Urinary bladder (tissue), 4 donors: ENCODE measurements around the gene NMRK1. TPM values are rescaled to one million over a fixed set of nuclear protein-coding genes. Genes with fewer than 3 reads are reported as not detected.
A peak's percentile ranks its signal among the peaks of the same experiment; 100 is the strongest.

Experiments
- DNase-seq: peaks from one replicate; pipeline ENCODE4 v3.0.0-alpha.2; 2015; ENCODE audit errors: extremely low spot score
- H3K27ac ChIP-seq: one replicate; pipeline ENCODE4 v1.5.1; 2013; ENCODE audit warnings: low read depth, mild to moderate bottlenecking, moderate library complexity
- H3K36me3 ChIP-seq: one replicate; pipeline ENCODE4 v1.6.1; 2013; ENCODE audit warnings: mild to moderate bottlenecking, moderate library complexity; ENCODE audit not compliant: insufficient read depth
- H3K4me1 ChIP-seq: one replicate; pipeline ENCODE4 v1.6.1; 2013; ENCODE audit warnings: mild to moderate bottlenecking, moderate library complexity; ENCODE audit not compliant: insufficient read depth
- H3K4me3 ChIP-seq: one replicate; pipeline ENCODE4 v1.5.1; 2013; ENCODE audit warnings: low read depth, low read length
- WGBS: extraction: QIAGEN DNeasy Blood & Tissue Kit; methylation state at CpG from one replicate; pipeline ENCODE4 v1.1.7; 2013; 5-methylcytosine and 5-hydroxymethylcytosine counted together
- polyA plus RNA-seq: library from polyadenylated mRNA; stranded (reverse); fragments of 200-250 nt; gene quantifications from one replicate; pipeline ENCODE4 v1.2.3, GENCODE V29; 2013
- total RNA-seq: library from RNA; depleted of rRNA; stranded (reverse); fragments of >200 nt; gene quantifications from one replicate; pipeline ENCODE4 v1.2.3, GENCODE V29; 2014
- donor health status: healthy with polysubstance abuse.
- donor health status: healthy.

Gene NMRK1
- total and polyA plus RNA-seq, 2 donors, result 18.9 to 20.4 TPM

GRCh38 chr9:75111019-75111622 lies 23.2 kb upstream of the NMRK1 start:
- 78% methylated on average over 5 of the region's 5 CpGs for WGBS
- Histone ChIP-seq H3K36me3 (no peaks in the 10 kb centered on the region), H3K27ac (peak overlapping the region; percentile 18), H3K4me1 (peaks cover 4% of the 10 kb centered on the region), H3K4me3 (no peak overlapping the region)
- no peak for DNase-seq

GRCh38 chr9:75109210-75109839 lies 21.4 kb upstream of the NMRK1 start:
- Histone ChIP-seq H3K36me3 (no peaks in the 10 kb centered on the region), H3K27ac (no peak overlapping the region)
- 92% methylated on average over 7 of the region's 7 CpGs for WGBS

GRCh38 chr9:75108571-75108970 lies 20.6 kb upstream of the NMRK1 start:
- 41% methylated on average over 4 of the region's 4 CpGs for WGBS
- peak overlapping the region; percentile 5 for H3K27ac ChIP-seq
- no peaks in the 10 kb centered on the region for H3K36me3 ChIP-seq
- H3K4me3 ChIP-seq, result no peak overlapping the region
- peaks cover 4% of the 10 kb centered on the region for H3K4me1 ChIP-seq
- no peak for DNase-seq

More at GRCh38 chr9:75109210-75109839, 21.4 kb upstream of the NMRK1 start:
- DNase-seq, result no peak
- Histone ChIP-seq H3K4me1 (peaks cover 4% of the 10 kb centered on the region), H3K4me3 (no peak overlapping the region)

- peak overlapping the region; percentile 73 for H3K27ac ChIP-seq
- WGBS, result 62% methylated on average over 6 of the region's 6 CpGs
- H3K4me3 ChIP-seq, result no peak overlapping the region
- peaks cover 5% of the 10 kb centered on the region for H3K4me1 ChIP-seq
- no peak for DNase-seq
- H3K36me3 ChIP-seq, result no peaks in the 10 kb centered on the region
Measured at GRCh38 chr9:75106857-75107256, 18.9 kb upstream of the NMRK1 start.

- no peak for DNase-seq
- Histone ChIP-seq H3K4me1 (peaks cover 3% of the 10 kb centered on the region), H3K27ac (no peak overlapping the region), H3K36me3 (no peaks in the 10 kb centered on the region), H3K4me3 (no peak overlapping the region)
- 53% methylated on average over 2 of the region's 2 CpGs for WGBS
Measured at GRCh38 chr9:75105841-75106240, 17.9 kb upstream of the NMRK1 start.

GRCh38 chr9:75105019-75105540 lies 17.1 kb upstream of the NMRK1 start:
- no peak overlapping the region for H3K4me3 ChIP-seq
- DNase-seq, result no peak
- no peaks in the 10 kb centered on the region for H3K36me3 ChIP-seq
- peaks cover 3% of the 10 kb centered on the region for H3K4me1 ChIP-seq
- WGBS, result 85% methylated on average over 2 of the region's 2 CpGs
- no peak overlapping the region for H3K27ac ChIP-seq

GRCh38 chr9:75104607-75105006 lies 16.7 kb upstream of the NMRK1 start:
- Histone ChIP-seq H3K4me3 (no peak overlapping the region), H3K27ac (no peak overlapping the region), H3K36me3 (no peaks in the 10 kb centered on the region), H3K4me1 (peaks cover 3% of the 10 kb centered on the region)
- no peak for DNase-seq
- WGBS, result 90% methylated on average over 3 of the region's 3 CpGs

GRCh38 chr9:75102177-75102790 lies 14.3 kb upstream of the NMRK1 start:
- WGBS, result 85% methylated on average over 7 of the region's 7 CpGs
- H3K27ac ChIP-seq, result no peak overlapping the region
- peaks cover 2% of the 10 kb centered on the region for H3K4me1 ChIP-seq
- no peak overlapping the region for H3K4me3 ChIP-seq
- H3K36me3 ChIP-seq, result no peaks in the 10 kb centered on the region
- DNase-seq, result no peak

- peak overlapping the region; percentile 3 for H3K27ac ChIP-seq
Measured at GRCh38 chr9:75101004-75101588, 13.1 kb upstream of the NMRK1 start.

GRCh38 chr9:75096796-75097195 lies 8.8 kb upstream of the NMRK1 start:
- Histone ChIP-seq H3K36me3 (no peaks in the 10 kb centered on the region), H3K4me1 (no peaks in the 10 kb centered on the region), H3K27ac (peak overlapping the region; percentile 83), H3K4me3 (no peak overlapping the region)
- DNase-seq, result no peak
- 44% methylated on average over 4 of the region's 4 CpGs for WGBS

More at GRCh38 chr9:75101004-75101588, 13.1 kb upstream of the NMRK1 start:
- Histone ChIP-seq H3K4me1 (peaks cover 2% of the 10 kb centered on the region), H3K36me3 (no peaks in the 10 kb centered on the region), H3K4me3 (no peak overlapping the region)
- DNase-seq, result no peak
- 52% methylated on average over 9 of the region's 9 CpGs for WGBS

GRCh38 chr9:75092766-75093165 lies 4.8 kb upstream of the NMRK1 start:
- DNase-seq, result no peak
- Histone ChIP-seq H3K4me1 (no peaks in the 10 kb centered on the region), H3K27ac (no peak overlapping the region), H3K4me3 (no peak overlapping the region), H3K36me3 (no peaks in the 10 kb centered on the region)
- 90% methylated on average over 4 of the region's 4 CpGs for WGBS

GRCh38 chr9:75090579-75090978 lies 2.6 kb upstream of the NMRK1 start:
- WGBS, result 92% methylated on average over 4 of the region's 4 CpGs
- Histone ChIP-seq H3K4me1 (no peaks in the 10 kb centered on the region), H3K4me3 (no peak overlapping the region), H3K36me3 (no peaks in the 10 kb centered on the region), H3K27ac (no peak overlapping the region)
- no peak for DNase-seq

- WGBS, result 20% methylated on average over 11 of the region's 11 CpGs
- no peak for DNase-seq
Measured at GRCh38 chr9:75089373-75089766, 1.4 kb upstream of the NMRK1 start.

More at GRCh38 chr9:75089373-75089766, 1.4 kb upstream of the NMRK1 start:
- no peak overlapping the region for H3K27ac ChIP-seq
- peak overlapping the region; percentile 66 for H3K4me3 ChIP-seq
- H3K4me1 ChIP-seq, result no peaks in the 10 kb centered on the region
- no peaks in the 10 kb centered on the region for H3K36me3 ChIP-seq
